SU-DHL-6 (cell line): ENCODE data around the gene C6orf52.

Experiments
- CTCF ChIP-seq: fragments of 200-600 bp; sonication (generic); IDR thresholded peaks from one replicate; pipeline ENCODE4 v1.5.1; 2017; ENCODE audit warnings: antibody characterized with exemption, mild to moderate bottlenecking, low read length, moderate library complexity; ENCODE audit not compliant: insufficient read depth, poor library complexity, severe bottlenecking
- EZH2phosphoT487 ChIP-seq: fragments of 200-600 bp; sonication (generic), shearing (Covaris generic); conservative IDR thresholded peaks from 2 replicates; pipeline ENCODE4 v1.6.1; 2018; ENCODE audit warnings: mild to moderate bottlenecking, antibody characterized with exemption, low read length, moderate library complexity, mixed read lengths

- no peak for TF ChIP-seq CTCF
- no peak for TF ChIP-seq EZH2phosphoT487
These were observed at the start of gene C6orf52, which contains the start of gene PAK1IP1 for GRCh38 chr6:10694302-10695085.
